Measurements from ENCODE around the gene RETREG1.

The RETREG1 gene

GRCh38 chr5:16578474-16578883 is 38.3 kb downstream of the RETREG1 start:
- DNase-seq (ENCODE audit: low spot score), result no peak
- in situ Hi-C loops (cut with MboI; ENCODE audit: low pct_unique_long_range_greater_than_20kb, low sequenced_read_pairs, unreplicated experiment), result no loop called here
- no peak for TF ChIP-seq CTCF (IDR thresholded peaks at IDR 0.05; ENCODE audit: extremely low read depth, insufficient read depth, missing control alignments)

- no peak for DNase-seq (ENCODE audit: low spot score)
- no peak for TF ChIP-seq CTCF (IDR thresholded peaks at IDR 0.05; ENCODE audit: extremely low read depth, insufficient read depth, missing control alignments)
- in situ Hi-C loops (cut with MboI; ENCODE audit: low pct_unique_long_range_greater_than_20kb, low sequenced_read_pairs, unreplicated experiment), result no loop called here
Observed at GRCh38 chr5:16577677-16578076, 39.1 kb downstream of the RETREG1 start.

GRCh38 chr5:16574789-16575721 is 41.7 kb downstream of the RETREG1 start:
- in situ Hi-C loops (cut with MboI; ENCODE audit: low pct_unique_long_range_greater_than_20kb, low sequenced_read_pairs, unreplicated experiment), result no loop called here
- no peak for DNase-seq (ENCODE audit: low spot score)
- no peak for TF ChIP-seq CTCF (IDR thresholded peaks at IDR 0.05; ENCODE audit: extremely low read depth, insufficient read depth, missing control alignments)

GRCh38 chr5:16573401-16573800 is 43.4 kb downstream of the RETREG1 start:
- no peak for TF ChIP-seq CTCF (IDR thresholded peaks at IDR 0.05; ENCODE audit: extremely low read depth, insufficient read depth, missing control alignments)
- DNase-seq (ENCODE audit: low spot score), result no peak
- in situ Hi-C loops (cut with MboI; ENCODE audit: low pct_unique_long_range_greater_than_20kb, low sequenced_read_pairs, unreplicated experiment), result no loop called here

- in situ Hi-C loops (cut with MboI; ENCODE audit: low pct_unique_long_range_greater_than_20kb, low sequenced_read_pairs, unreplicated experiment), result no loop called here
- no peak for DNase-seq (ENCODE audit: low spot score)
- no peak for TF ChIP-seq CTCF (IDR thresholded peaks at IDR 0.05; ENCODE audit: extremely low read depth, insufficient read depth, missing control alignments)
Observed at GRCh38 chr5:16572289-16573015, 44.3 kb downstream of the RETREG1 start.

GRCh38 chr5:16571016-16571415 is 45.8 kb downstream of the RETREG1 start:
- no peak for DNase-seq (ENCODE audit: low spot score)
- in situ Hi-C loops (cut with MboI; ENCODE audit: low pct_unique_long_range_greater_than_20kb, low sequenced_read_pairs, unreplicated experiment), result no loop called here
- no peak for TF ChIP-seq CTCF (IDR thresholded peaks at IDR 0.05; ENCODE audit: extremely low read depth, insufficient read depth, missing control alignments)
